OCI-LY1 (cell line): ENCODE measurements around the gene CIDEB.

ENCODE experiments used
- CTCF ChIP-seq: fragments of 200-600 bp; sonication (generic), shearing (Covaris generic); IDR thresholded peaks from 2 replicates; pipeline ENCODE4 v1.5.1; 2017; ENCODE audit warnings: mild to moderate bottlenecking, antibody characterized with exemption, low read length, moderate library complexity, mixed read lengths
- EZH2 ChIP-seq: fragments of 200-600 bp; sonication (generic), shearing (Covaris generic); IDR thresholded peaks from 2 replicates; pipeline ENCODE4 v1.8.0; 2017; ENCODE audit warnings: borderline replicate concordance, mixed run types, mild to moderate bottlenecking, antibody characterized with exemption, low read length, moderate library complexity, mixed read lengths

GRCh38 chr14:24317141-24317928 is 9.6 kb upstream of the CIDEB start:
- TF ChIP-seq CTCF, result no peak
- no peak for TF ChIP-seq EZH2
